Muscle layer of duodenum (tissue), 2 donors: ENCODE measurements around the gene PTPRN2.
"Not testable (repeated sequence)": the region's sequence is repeated elsewhere in the genome, so short reads cannot be mapped to it uniquely, and the experiment has no call there.

Source experiments
- H3K27ac ChIP-seq: one replicate; pipeline ENCODE4 v1.7.0; 2013; ENCODE audit warnings: mild to moderate bottlenecking, low read length
- H3K27me3 ChIP-seq: one replicate; pipeline ENCODE4 v1.7.0; 2013; ENCODE audit warnings: low read depth, mild to moderate bottlenecking, control low read depth, low read length
- H3K36me3 ChIP-seq, 2 donors: one replicate each; pipeline ENCODE4 v1.7.0; 2013; ENCODE audit warnings: low read length in 2 of 2, control low read depth in 1 of 2, mild to moderate bottlenecking in 1 of 2; ENCODE audit not compliant: insufficient read depth in 2 of 2, control insufficient read depth in 1 of 2
- H3K4me1 ChIP-seq, 2 donors: one replicate each; pipeline ENCODE4 v1.7.0; 2013; ENCODE audit warnings: low read length in 2 of 2, mild to moderate bottlenecking in 2 of 2, control low read depth in 1 of 2, moderate library complexity in 1 of 2; ENCODE audit not compliant: insufficient read depth in 2 of 2, control insufficient read depth in 1 of 2
- H3K4me3 ChIP-seq, 2 donors: one replicate each; pipeline ENCODE4 v1.7.0; 2013; ENCODE audit warnings: low read length in 2 of 2, low read depth in 1 of 2, mild to moderate bottlenecking in 1 of 2
- H3K9me3 ChIP-seq, 2 donors: one replicate each; pipeline ENCODE4 v1.7.0; 2013; ENCODE audit warnings: low read length in 2 of 2, control low read depth in 1 of 2, mild to moderate bottlenecking in 1 of 2; ENCODE audit not compliant: control insufficient read depth in 1 of 2
- donor health status: healthy.

The PTPRN2 gene

GRCh38 chr7:157739650-157740049, 848.0 kb downstream of the PTPRN2 start:
- Histone ChIP-seq H3K4me1 (no peaks in the 10 kb centered on the region), H3K27me3 (no peaks in the 10 kb centered on the region), H3K27ac (no peak overlapping the region), H3K9me3 (no peaks in the 10 kb centered on the region), H3K36me3 (no peaks in the 10 kb centered on the region), H3K4me3 (no peak overlapping the region)

DNA sequence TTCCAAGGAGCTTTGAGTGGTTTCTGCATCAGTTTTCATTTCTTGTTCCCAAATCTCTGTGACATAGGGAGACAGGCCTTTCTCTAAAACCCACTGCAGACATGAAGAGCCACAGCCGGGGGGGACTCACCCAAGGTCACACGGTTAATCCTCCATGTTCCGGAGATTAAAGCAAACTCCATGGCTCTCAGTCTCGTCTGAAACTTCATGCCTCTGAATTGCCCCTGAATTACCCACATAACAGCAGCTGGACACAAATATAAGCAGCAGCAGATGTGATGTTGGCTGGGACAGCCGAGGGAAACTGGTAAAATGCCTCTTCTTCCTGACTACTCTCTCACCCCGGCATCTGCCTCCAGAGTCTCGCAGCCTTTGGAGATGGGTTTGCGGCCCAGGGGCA, 848.6 kb downstream of the PTPRN2 start:
- Histone ChIP-seq H3K4me1 (no peaks in the 10 kb centered on the region), H3K36me3 (no peaks in the 10 kb centered on the region), H3K27me3 (no peaks in the 10 kb centered on the region), H3K4me3 (no peak overlapping the region), H3K27ac (no peak overlapping the region), H3K9me3 (no peaks in the 10 kb centered on the region)

- peak overlapping the region in 1 of 2 donors; percentile 11 for H3K4me3 ChIP-seq
- H3K27me3 ChIP-seq = no peaks in the 10 kb centered on the region
- H3K36me3 ChIP-seq = no peaks in the 10 kb centered on the region
Observed at GRCh38 chr7:157738066-157738460, 849.6 kb downstream of the PTPRN2 start.

DNA sequence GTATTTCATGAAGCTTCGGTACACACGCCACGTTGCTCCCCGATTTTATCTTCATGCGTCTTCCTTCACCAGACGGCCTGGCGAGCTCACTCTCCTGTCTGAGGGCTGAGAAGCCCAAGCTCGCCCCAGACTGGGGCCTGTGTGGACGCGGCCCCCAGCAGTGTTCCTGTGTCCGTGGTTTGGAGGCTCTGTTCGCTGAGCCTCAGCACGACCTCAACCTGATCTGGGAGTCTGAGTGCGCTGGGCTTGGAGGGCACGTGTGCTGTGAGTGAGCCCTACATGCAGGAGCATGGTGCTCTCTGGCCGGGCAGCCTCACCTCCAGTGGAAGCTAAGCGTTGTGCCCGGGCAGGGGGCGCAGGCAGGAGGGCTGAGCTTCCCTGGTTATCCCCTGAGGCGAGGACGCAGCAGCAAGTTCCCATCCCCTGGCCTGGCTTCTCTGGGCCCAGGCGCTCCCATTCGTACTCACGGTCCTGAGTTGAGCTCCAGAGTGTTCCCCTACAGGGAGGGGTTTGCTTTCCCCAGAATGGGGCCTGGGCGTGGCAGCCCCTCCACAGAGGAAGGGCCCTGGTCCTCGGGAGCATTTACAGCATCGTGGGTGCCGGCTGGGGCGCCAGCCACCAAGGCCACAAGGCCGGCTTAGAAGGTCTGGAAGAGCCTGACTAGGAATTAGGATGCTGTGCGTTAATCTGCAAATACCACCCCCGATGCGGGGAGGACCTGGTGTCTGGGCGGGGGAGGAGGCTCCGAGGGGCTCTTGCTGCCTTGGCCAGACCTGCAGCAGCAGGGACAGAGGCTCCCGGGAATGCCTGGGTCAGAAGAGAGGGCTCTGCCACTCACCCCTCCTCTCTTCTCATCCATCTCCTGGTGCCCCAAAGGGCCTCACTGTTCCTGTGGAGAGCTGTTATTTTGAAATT, 850.2 kb downstream of the PTPRN2 start:
- no peak overlapping the region for H3K27ac ChIP-seq
- no peaks in the 10 kb centered on the region for H3K36me3 ChIP-seq
- H3K9me3 ChIP-seq = no peaks in the 10 kb centered on the region
- H3K4me3 ChIP-seq = no peak overlapping the region
- no peaks in the 10 kb centered on the region for H3K4me1 ChIP-seq
- no peaks in the 10 kb centered on the region for H3K27me3 ChIP-seq

More at GRCh38 chr7:157738066-157738460, 849.6 kb downstream of the PTPRN2 start:
- H3K9me3 ChIP-seq = no peaks in the 10 kb centered on the region
- H3K27ac ChIP-seq = no peak overlapping the region
- no peaks in the 10 kb centered on the region for H3K4me1 ChIP-seq

GRCh38 chr7:157736341-157736740, 851.3 kb downstream of the PTPRN2 start:
- H3K27me3 ChIP-seq = no peaks in the 10 kb centered on the region
- H3K4me3 ChIP-seq = no peak overlapping the region
- no peaks in the 10 kb centered on the region for H3K36me3 ChIP-seq
- H3K27ac ChIP-seq = no peak overlapping the region
- H3K4me1 ChIP-seq = no peaks in the 10 kb centered on the region
- H3K9me3 ChIP-seq = no peaks in the 10 kb centered on the region

DNA sequence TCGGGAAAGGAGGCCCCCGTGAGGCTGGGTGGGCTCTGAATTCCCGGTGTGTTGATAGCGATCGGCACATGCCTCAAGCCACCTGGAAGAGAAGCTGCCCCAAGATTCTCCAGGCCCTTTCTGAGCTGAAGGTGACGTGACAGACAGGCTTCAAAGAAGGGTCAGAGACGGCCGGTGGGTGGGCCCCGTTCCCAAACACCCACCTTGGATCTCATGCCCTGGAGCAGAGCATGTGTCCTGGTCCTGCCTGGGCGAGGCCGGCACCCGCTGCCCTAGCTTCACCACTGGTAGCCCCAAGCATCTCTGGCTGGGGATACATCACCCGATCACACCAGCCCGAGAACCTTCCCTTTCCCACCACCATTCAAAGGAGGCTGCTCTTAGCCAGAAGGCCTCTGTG, 851.8 kb downstream of the PTPRN2 start:
- H3K36me3 ChIP-seq = no peaks in the 10 kb centered on the region
- no peaks in the 10 kb centered on the region for H3K9me3 ChIP-seq
- H3K4me3 ChIP-seq = no peak overlapping the region
- H3K4me1 ChIP-seq = no peaks in the 10 kb centered on the region
- no peaks in the 10 kb centered on the region for H3K27me3 ChIP-seq
- H3K27ac ChIP-seq = no peak overlapping the region

- H3K27ac ChIP-seq = no peak overlapping the region
- H3K4me1 ChIP-seq = no peaks in the 10 kb centered on the region
- no peaks in the 10 kb centered on the region for H3K9me3 ChIP-seq
- no peaks in the 10 kb centered on the region for H3K36me3 ChIP-seq
- no peaks in the 10 kb centered on the region for H3K27me3 ChIP-seq
- H3K4me3 ChIP-seq = no peak overlapping the region
Observed at GRCh38 chr7:157734676-157735640, 852.7 kb downstream of the PTPRN2 start.

DNA sequence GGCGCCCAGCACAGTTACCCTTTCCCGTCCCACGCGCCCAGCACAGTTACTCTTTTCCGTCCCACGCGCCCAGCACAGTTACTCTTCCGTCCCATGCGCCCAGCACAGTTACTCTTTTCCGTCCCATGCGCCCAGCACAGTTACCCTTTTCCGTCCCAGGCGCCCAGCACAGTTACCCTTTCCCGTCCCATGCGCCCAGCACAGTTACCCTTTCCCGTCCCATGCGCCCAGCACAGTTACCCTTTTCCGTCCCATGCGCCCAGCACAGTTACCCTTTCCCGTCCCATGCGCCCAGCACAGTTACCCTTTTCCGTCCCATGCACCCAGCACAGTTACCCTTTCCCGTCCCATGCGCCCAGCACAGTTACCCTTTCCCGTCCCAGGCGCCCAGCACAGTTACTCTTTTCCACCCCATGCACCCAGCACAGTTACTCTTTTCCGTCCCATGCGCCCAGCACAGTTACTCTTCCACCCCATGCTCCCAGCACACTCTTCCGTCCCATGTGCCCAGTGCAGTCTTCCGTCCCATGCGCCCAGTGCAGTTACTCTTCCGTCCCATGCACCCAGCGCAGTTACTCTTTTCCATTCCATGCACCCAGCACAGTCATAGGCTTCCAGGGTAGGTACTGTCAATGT, 853.7 kb downstream of the PTPRN2 start:
- not testable (repeated sequence) for H3K9me3 ChIP-seq, H3K27me3 ChIP-seq, H3K4me3 ChIP-seq, H3K4me1 ChIP-seq, H3K27ac ChIP-seq, H3K36me3 ChIP-seq

DNA sequence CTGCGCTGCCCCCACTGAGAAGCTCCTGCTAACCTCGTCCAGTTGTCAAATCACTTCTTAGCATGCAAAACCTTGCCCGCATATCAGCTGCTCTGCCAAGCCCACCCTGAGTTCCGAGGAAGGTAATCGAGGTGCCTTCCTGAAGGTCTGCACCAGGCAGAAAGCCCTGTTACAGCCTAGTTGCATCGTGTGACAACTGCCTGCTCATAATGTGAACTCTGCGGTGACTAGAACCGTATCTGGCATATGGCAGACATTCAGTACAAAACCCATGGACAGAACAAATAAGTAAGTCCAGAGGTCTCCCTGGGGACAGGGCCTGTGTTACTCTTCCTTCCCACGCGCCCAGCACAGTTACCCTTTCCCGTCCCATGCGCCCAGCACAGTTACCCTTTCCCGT, 856.5 kb downstream of the PTPRN2 start:
- no peaks in the 10 kb centered on the region for H3K9me3 ChIP-seq
- H3K27me3 ChIP-seq = no peaks in the 10 kb centered on the region

DNA sequence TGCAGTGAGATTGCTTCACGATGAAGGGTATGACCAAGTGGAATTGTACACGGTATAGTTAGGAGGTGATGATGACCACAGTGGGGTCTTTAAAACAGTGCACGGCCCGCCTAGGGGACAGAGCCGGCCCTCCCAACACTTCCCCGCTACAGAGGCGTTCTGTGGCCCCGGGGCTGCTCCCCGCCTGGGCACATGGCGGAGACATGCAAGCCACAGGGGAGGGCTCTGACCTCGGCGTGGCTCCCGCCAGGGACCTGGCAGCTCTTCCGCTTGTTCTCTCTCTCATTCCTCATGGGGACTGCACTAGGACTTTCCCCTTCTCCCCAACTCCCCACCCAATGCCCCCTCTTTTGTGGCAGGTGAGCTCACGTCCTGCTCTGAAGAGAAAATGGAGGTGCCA, 857.0 kb downstream of the PTPRN2 start:
- Histone ChIP-seq H3K4me3 (no peak overlapping the region), H3K27ac (no peak overlapping the region), H3K9me3 (no peaks in the 10 kb centered on the region), H3K4me1 (no peaks in the 10 kb centered on the region), H3K27me3 (no peaks in the 10 kb centered on the region), H3K36me3 (no peaks in the 10 kb centered on the region)

More for the DNA sequence above, 856.5 kb downstream of the PTPRN2 start:
- Histone ChIP-seq H3K36me3 (no peaks in the 10 kb centered on the region), H3K27ac (no peak overlapping the region), H3K4me3 (no peak overlapping the region), H3K4me1 (no peaks in the 10 kb centered on the region)

DNA sequence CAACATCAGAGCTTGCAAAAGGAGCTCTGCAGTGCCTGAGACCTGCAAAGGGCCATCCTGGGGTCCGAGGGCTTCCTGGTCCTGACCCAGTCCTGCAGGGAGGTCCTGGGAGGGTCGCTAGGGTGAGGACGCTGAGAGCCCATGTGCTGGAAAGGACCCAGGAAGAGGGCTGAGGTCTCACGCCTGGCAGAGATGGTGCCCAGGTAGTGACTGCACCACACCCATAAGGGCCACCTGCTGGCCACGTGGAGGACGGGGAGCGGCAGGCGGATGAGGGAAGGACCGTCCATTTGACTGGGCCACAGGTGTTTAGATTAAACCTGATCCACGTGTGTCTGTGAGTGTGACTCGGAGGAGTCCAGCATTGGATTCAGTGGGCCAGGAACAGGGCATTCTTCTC, 858.1 kb downstream of the PTPRN2 start:
- no peak overlapping the region for H3K27ac ChIP-seq
- H3K27me3 ChIP-seq = no peaks in the 10 kb centered on the region
- H3K4me3 ChIP-seq = no peak overlapping the region
- H3K9me3 ChIP-seq = no peaks in the 10 kb centered on the region
- H3K36me3 ChIP-seq = no peaks in the 10 kb centered on the region
- H3K4me1 ChIP-seq = no peaks in the 10 kb centered on the region
